CD14-positive monocyte (primary cell): ENCODE data around the gene RAB11A. TPM values are rescaled to one million over a fixed set of nuclear protein-coding genes. Genes with fewer than 3 reads are reported as not detected.
A peak's percentile ranks its signal among the peaks of the same experiment; 100 is the strongest.

Source experiments
- DNase-seq, 3 donors: peaks; one replicate each; pipeline ENCODE4 v3.0.0-alpha.2; 2011 to 2022
- H2AFZ ChIP-seq: 2 replicates; pipeline ENCODE4 v1.6.0; 2012; ENCODE audit warnings: mild to moderate bottlenecking, low read depth, low read length, inconsistent platforms; ENCODE audit not compliant: insufficient read depth, poor library complexity, severe bottlenecking
- H3K27ac ChIP-seq, 2 donors: 1 replicate in 1 of 2; 2 replicates in 1 of 2; pipeline ENCODE4 v1.5.1; 2012 to 2013; ENCODE audit warnings: low read length in 2 of 2, control low read depth in 1 of 2, inconsistent platforms in 1 of 2, low read depth in 1 of 2, mild to moderate bottlenecking in 1 of 2
- H3K27me3 ChIP-seq, 2 donors: one replicate each; pipeline versions ENCODE4 v1.6.0 to v1.6.1; 2011 to 2013; ENCODE audit warnings: low read length in 2 of 2; ENCODE audit not compliant: control insufficient read depth in 2 of 2, insufficient read depth in 2 of 2
- H3K36me3 ChIP-seq, 2 donors: replicated peaks in 1 of 2; 1 replicate in 1 of 2; 2 replicates in 1 of 2; pipeline versions ENCODE4 v1.5.1 to v1.6.1; 2012 to 2013; ENCODE audit warnings: low read length in 2 of 2, control low read depth in 1 of 2, inconsistent platforms in 1 of 2, mild to moderate bottlenecking in 1 of 2; ENCODE audit not compliant: insufficient read depth in 2 of 2, control insufficient read depth in 1 of 2
- H3K4me1 ChIP-seq, 2 donors: 1 replicate in 1 of 2; 2 replicates in 1 of 2; pipeline versions ENCODE4 v1.5.1 to v1.6.1; 2012 to 2013; ENCODE audit warnings: low read length in 2 of 2, control low read depth in 1 of 2, inconsistent platforms in 1 of 2, mild to moderate bottlenecking in 1 of 2, moderate library complexity in 1 of 2; ENCODE audit not compliant: insufficient read depth in 2 of 2, control insufficient read depth in 1 of 2
- H3K4me2 ChIP-seq: replicated peaks from 2 replicates; pipeline ENCODE3; 2012; ENCODE audit warnings: low read length, moderate library complexity, mild to moderate bottlenecking; ENCODE audit not compliant: poor library complexity, severe bottlenecking; ENCODE audit errors: extremely low read depth
- H3K4me3 ChIP-seq, 3 experiments: fragments of 200-600 bp in 1 of 3; sonication (generic) in 1 of 3; replicated peaks in 1 of 3; 1 replicate in 2 of 3; 2 replicates in 1 of 3; pipeline ENCODE4 v1.5.1; 2011 to 2013; ENCODE audit warnings: low read length in 3 of 3, mild to moderate bottlenecking in 3 of 3, control low read depth in 2 of 3, low read depth in 2 of 3, inconsistent platforms in 1 of 3, moderate library complexity in 1 of 3
- H3K79me2 ChIP-seq: 2 replicates; pipeline ENCODE4 v1.6.0; 2012; ENCODE audit warnings: mild to moderate bottlenecking, control low read depth, inconsistent platforms, low read length, moderate library complexity; ENCODE audit not compliant: insufficient read depth
- H3K9ac ChIP-seq: 2 replicates; pipeline ENCODE4 v1.6.0; 2017; ENCODE audit warnings: low read length, mild to moderate bottlenecking; ENCODE audit not compliant: insufficient read depth, poor library complexity, severe bottlenecking
- H3K9me3 ChIP-seq, 2 donors: replicated peaks in 1 of 2; 1 replicate in 1 of 2; 2 replicates in 1 of 2; pipeline versions ENCODE4 v1.5.1 to v1.6.1; 2012 to 2013; ENCODE audit warnings: low read length in 2 of 2, control low read depth in 1 of 2; ENCODE audit not compliant: control insufficient read depth in 1 of 2, insufficient read depth in 1 of 2
- H4K20me1 ChIP-seq: 2 replicates; pipeline ENCODE4 v1.6.0; 2012; ENCODE audit warnings: mild to moderate bottlenecking, low read length, control low read depth, moderate library complexity; ENCODE audit not compliant: insufficient read depth
- H3K27ac Mint-ChIP-seq, 7 donors: one replicate each; pipeline ENCODE4 v1.8.0; 2020; ENCODE audit warnings: mild to moderate bottlenecking in 7 of 7, mixed read lengths in 7 of 7, moderate library complexity in 6 of 7, inconsistent platforms in 2 of 7
- H3K27me3 Mint-ChIP-seq, 3 donors: one replicate each; pipeline ENCODE4 v1.8.0; 2021 to 2022; ENCODE audit warnings: low read depth in 3 of 3, mild to moderate bottlenecking in 3 of 3, mixed read lengths in 3 of 3, moderate library complexity in 3 of 3, inconsistent platforms in 1 of 3
- H3K36me3 Mint-ChIP-seq, 2 donors: one replicate each; pipeline ENCODE4 v1.8.0; 2020; ENCODE audit warnings: mixed read lengths in 2 of 2, inconsistent platforms in 1 of 2, mild to moderate bottlenecking in 1 of 2
- H3K4me1 Mint-ChIP-seq: one replicate; pipeline ENCODE4 v1.8.0; 2020; ENCODE audit warnings: mild to moderate bottlenecking, mixed read lengths
- H3K4me3 Mint-ChIP-seq, 2 donors: one replicate each; pipeline ENCODE4 v1.8.0; 2020; ENCODE audit warnings: mild to moderate bottlenecking in 2 of 2, mixed read lengths in 2 of 2, moderate library complexity in 1 of 2
- H3K9me3 Mint-ChIP-seq, 7 donors: one replicate each; pipeline ENCODE4 v1.8.0; 2020 to 2022; ENCODE audit warnings: mixed read lengths in 7 of 7, mild to moderate bottlenecking in 6 of 7, moderate library complexity in 6 of 7, inconsistent platforms in 2 of 7
- CTCF ChIP-seq: fragments of 200-600 bp; IDR thresholded peaks from one replicate; pipeline ENCODE4 v1.8.0; 2022; ENCODE audit warnings: antibody characterized with exemption, mild to moderate bottlenecking
- WGBS: methylation state at CpG from one replicate; pipeline ENCODE4 v1.1.5; 2013; ENCODE audit warnings: missing lambda C conversion rate; ENCODE audit not compliant: insufficient coverage; 5-methylcytosine and 5-hydroxymethylcytosine counted together
- intact Hi-C, 2 donors: fragments of 100-400 bp; cut with micrococcal nuclease; formaldehyde crosslinking; loops; one replicate each; pipeline versions ENCODE4 v1.15.0 to v1.15.1; 2023
- polyA plus RNA-seq, 3 donors: library from polyadenylated mRNA; depleted of rRNA in 1 of 3; unstranded in 2 of 3; stranded (reverse) in 1 of 3; fragments of 300-500 nt in 2 of 3; fragments of >200 nt in 1 of 3; fragmentation: Illumina TruSeq in 2 of 3; gene quantifications; 1 replicate in 2 of 3; 2 replicates in 1 of 3; pipeline ENCODE4 v1.2.3, GENCODE V29; 2012 to 2021

Gene RAB11A
- polyA plus RNA-seq, 3 donors: 180 to 310 (median 300) TPM

GRCh38 chr15:65920825-65921309, 51.6 kb downstream of the RAB11A start:
- no peaks in the 10 kb centered on the region for H3K27me3 ChIP-seq
- H3K36me3 ChIP-seq: no peaks in the 10 kb centered on the region
- H3K27ac ChIP-seq: no peak overlapping the region
- intact Hi-C loops: no loop called here
- no peak for DNase-seq
- no peak for TF ChIP-seq CTCF
- no peak overlapping the region for H2AFZ ChIP-seq
- Mint-ChIP-seq H3K36me3 (peaks cover 0 to 2% of the 10 kb centered on the region in 2 donors), H3K27ac (peak overlapping the region in 1 of 7 donors; percentile 53), H3K4me3 (no peak overlapping the region), H3K4me1 (no peaks in the 10 kb centered on the region), H3K9me3 (no peaks in the 10 kb centered on the region), H3K27me3 (peaks cover 1 to 4% (median 2%) of the 10 kb centered on the region in 3 donors)
- no peaks in the 10 kb centered on the region for H3K9me3 ChIP-seq
- H3K79me2 ChIP-seq: no peaks in the 10 kb centered on the region
- no peaks in the 10 kb centered on the region for H3K4me1 ChIP-seq
- no peak overlapping the region for H3K9ac ChIP-seq
- no peaks in the 10 kb centered on the region for H4K20me1 ChIP-seq
- no peak overlapping the region for H3K4me2 ChIP-seq
- H3K4me3 ChIP-seq: no peak overlapping the region
- 96% methylated on average over 3 of the region's 4 CpGs for WGBS

DNA sequence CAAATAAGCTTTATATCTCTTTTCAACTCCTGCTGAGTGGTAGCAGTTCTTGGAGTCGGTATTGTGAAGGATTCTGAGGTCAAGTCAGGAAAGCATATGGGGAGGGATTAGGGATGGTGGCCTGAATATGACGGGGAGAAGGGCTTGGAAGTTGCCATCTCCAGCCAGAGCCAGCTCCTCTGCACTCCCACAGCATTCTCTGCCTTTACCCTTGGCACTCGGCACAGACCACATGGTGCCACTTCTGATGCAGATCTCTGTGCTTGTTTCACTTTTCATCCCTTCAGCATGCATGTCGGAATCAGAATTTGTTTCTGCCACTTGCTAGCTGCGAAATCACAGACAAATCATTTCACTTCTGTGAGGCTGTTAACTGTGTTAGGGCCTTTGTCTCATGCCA, 52.5 kb downstream of the RAB11A start:
- Mint-ChIP-seq H3K36me3 (peaks cover 0 to 2% of the 10 kb centered on the region in 2 donors), H3K27me3 (peaks cover 1 to 4% (median 2%) of the 10 kb centered on the region in 3 donors), H3K4me1 (no peaks in the 10 kb centered on the region), H3K27ac (no peak overlapping the region), H3K4me3 (no peak overlapping the region), H3K9me3 (no peaks in the 10 kb centered on the region)
- Histone ChIP-seq H2AFZ (no peak overlapping the region), H3K4me2 (no peak overlapping the region), H3K79me2 (no peaks in the 10 kb centered on the region), H4K20me1 (no peaks in the 10 kb centered on the region), H3K9ac (no peak overlapping the region), H3K9me3 (no peaks in the 10 kb centered on the region), H3K27ac (no peak overlapping the region), H3K36me3 (no peaks in the 10 kb centered on the region), H3K4me3 (no peak overlapping the region), H3K4me1 (no peaks in the 10 kb centered on the region), H3K27me3 (no peaks in the 10 kb centered on the region)
- intact Hi-C loops: no loop called here
- WGBS: 100% methylated on average over 2 of the region's 5 CpGs
- TF ChIP-seq CTCF: no peak
- no peak for DNase-seq
